ENCODE data around the gene QPCTL. TPM values are rescaled to one million over a fixed set of nuclear protein-coding genes. Genes with fewer than 3 reads are reported as not detected.
A peak's percentile ranks its signal among the peaks of the same experiment; 100 is the strongest.

The QPCTL gene
- total and polyA plus RNA-seq, 9 of the 15 experiments (the other 6 are each of a cell fraction or from before 2014, with no cell fraction given) = 0.99 to 31.3 (median 12.7) TPM

GRCh38 chr19:45692187-45693105, at the start of gene QPCTL (continued):
- TF ChIP-seq THAP12 (CRISPR knock-in tag; IDR thresholded peaks at IDR 0.05) (0 out of 2 replicates have a peak, but pooled peaks have one; percentile 34), ZNF3 (CRISPR knock-in tag; IDR thresholded peaks at IDR 0.05) (no peak), NFRKB (IDR thresholded peaks at IDR 0.05; ENCODE audit: low read depth) (no peak), NR2C2 (CRISPR knock-in tag; IDR thresholded peaks at IDR 0.05) (no peak), NR2C2 (tag; IDR thresholded peaks at IDR 0.05) (peak; percentile 50; the same call in 1 of the 2 replicates), E4F1 (CRISPR knock-in tag; IDR thresholded peaks at IDR 0.05; ENCODE audit: borderline replicate concordance) (no peak), BMI1 (IDR thresholded peaks at IDR 0.05; ENCODE audit: low read length) (no peak), RBFOX2 (IDR thresholded peaks at IDR 0.05; ENCODE audit: low read depth, low read length) (peak; percentile 86), JUN (IDR thresholded peaks at IDR 0.05; ENCODE audit: borderline replicate concordance, low read depth, low read length) (peak; percentile 49; the same call in 1 of the 2 replicates), JUN (CRISPR knock-in tag; IDR thresholded peaks at IDR 0.05; ENCODE audit: borderline replicate concordance) (peak; percentile 71; the same call in 1 of the 2 replicates), TEAD4 (IDR thresholded peaks at IDR 0.05; ENCODE audit: low read length) (no peak), TEAD4 (CRISPR knock-in tag; IDR thresholded peaks at IDR 0.05; ENCODE audit: borderline replicate concordance) (peak; percentile 69; the same call in 1 of the 2 replicates), SIN3B (IDR thresholded peaks at IDR 0.05; ENCODE audit: low read depth) (peak; percentile 38; the same call in 1 of the 2 replicates), ETV5 (CRISPR knock-in tag; IDR thresholded peaks at IDR 0.05; ENCODE audit: low read depth) (peak; percentile 55; the same call in 1 of the 2 replicates), USF2 (CRISPR knock-in tag; IDR thresholded peaks at IDR 0.05) (no peak; the same call in 1 of the 2 replicates), DDX20 (tag; IDR thresholded peaks at IDR 0.05; ENCODE audit: low read depth) (no peak), ETV6 (IDR thresholded peaks at IDR 0.05; ENCODE audit: borderline replicate concordance in 1 of 2, low read depth in 2 of 2, low read length in 1 of 2) (no peak), ETV6 (CRISPR knock-in tag; IDR thresholded peaks at IDR 0.05; ENCODE audit: borderline replicate concordance) (no peak), CEBPG (CRISPR knock-in tag; IDR thresholded peaks at IDR 0.05) (peak; percentile 18; the same call in 1 of the 2 replicates), CEBPG (tag; conservative IDR thresholded peaks at IDR 0.05 in 1 of 2, IDR thresholded peaks at IDR 0.05 in 1 of 2) (no peak), POU5F1 (IDR thresholded peaks at IDR 0.05; ENCODE audit: borderline replicate concordance, low read depth, low read length, partially characterized antibody) (no peak), SUPT5H (IDR thresholded peaks at IDR 0.05) (peak; percentile 87), FOS (IDR thresholded peaks at IDR 0.05; ENCODE audit: extremely low read depth, insufficient read length) (peak; percentile 82)

All from K562 (cell line).